H1 (cell line): ENCODE results near the gene PLA2G15. TPM values are rescaled to one million over a fixed set of nuclear protein-coding genes. Genes with fewer than 3 reads are reported as not detected.

Experiments used
- CTCF ChIA-PET: fragments of 300-600 bp; sonication (Branson Sonifier 250); formaldehyde crosslinking; loops from one replicate; lab custom pipeline; 2021; ENCODE audit not compliant: partially characterized antibody; lab: Charles Lee
- POLR2A ChIA-PET: fragments of 300-600 bp; sonication (Branson Sonifier 250); formaldehyde crosslinking; loops from one replicate; lab custom pipeline; 2021; ENCODE audit warnings: inconsistent platforms; ENCODE audit not compliant: partially characterized antibody; lab: Charles Lee
- DNase-seq, 2 experiments: peaks; one replicate each; pipeline versions ENCODE4 v3.0.0 to v3.0.0-alpha.2; 2010 to 2022; ENCODE audit warnings: low spot score in 2 of 2, low read depth in 1 of 2, mixed read lengths in 1 of 2
- FAIRE-seq: peaks from 2 replicates; lab custom pipeline; 2011; peaks lifted over from hg19 to GRCh38; lab: Jason Lieb, UNC
- H2AFZ ChIP-seq: 2 replicates; pipeline ENCODE4 v1.8.1; 2012; ENCODE audit warnings: low read length, inconsistent platforms
- H2AK5ac ChIP-seq: 2 replicates; pipeline ENCODE4 v1.6.1; 2013; ENCODE audit warnings: low read depth, low read length
- H2BK120ac ChIP-seq: replicated peaks from 2 replicates; pipeline ENCODE3; 2013; ENCODE audit warnings: low read depth, low read length, inconsistent platforms
- H2BK12ac ChIP-seq: 2 replicates; pipeline ENCODE4 v1.6.1; 2013; ENCODE audit warnings: low read depth, low read length
- H2BK15ac ChIP-seq: 2 replicates; pipeline ENCODE4 v1.6.1; 2013; ENCODE audit warnings: low read length
- H2BK20ac ChIP-seq: 2 replicates; pipeline ENCODE4 v1.6.1; 2013; ENCODE audit warnings: low read length
- H2BK5ac ChIP-seq: 2 replicates; pipeline ENCODE4 v1.6.1; 2013; ENCODE audit warnings: low read depth, low read length
- H3K14ac ChIP-seq: 2 replicates; pipeline ENCODE4 v1.6.1; 2013; ENCODE audit warnings: inconsistent platforms; ENCODE audit not compliant: insufficient read length
- H3K18ac ChIP-seq: 2 replicates; pipeline ENCODE4 v1.6.1; 2013; ENCODE audit warnings: low read length; ENCODE audit errors: extremely low read depth
- H3K23ac ChIP-seq: 2 replicates; pipeline ENCODE4 v1.6.1; 2013; ENCODE audit warnings: inconsistent platforms; ENCODE audit not compliant: insufficient read length
- H3K23me2 ChIP-seq: 2 replicates; pipeline ENCODE4 v1.6.1; 2013; ENCODE audit warnings: low read depth, low read length
- H3K27ac ChIP-seq: 2 replicates; pipeline ENCODE4 v1.6.1; 2011; ENCODE audit warnings: low read depth, low read length, inconsistent platforms
- H3K27me3 ChIP-seq, 4 experiments: replicated peaks in 1 of 4; 1 replicate in 1 of 4; 2 replicates in 3 of 4; pipeline versions ENCODE4 v1.6.1 to v1.8.1; 2011 to 2013; ENCODE audit warnings: low read length in 3 of 4, mild to moderate bottlenecking in 3 of 4, inconsistent platforms in 2 of 4, mixed read lengths in 2 of 4, moderate library complexity in 1 of 4; ENCODE audit not compliant: control insufficient read depth in 3 of 4, insufficient read depth in 3 of 4; ENCODE audit errors: extremely low read depth in 1 of 4
- H3K36me3 ChIP-seq, 4 experiments: 2 replicates each; pipeline versions ENCODE4 v1.6.1 to v1.8.1; 2011 to 2013; ENCODE audit warnings: mild to moderate bottlenecking in 4 of 4, low read length in 3 of 4, moderate library complexity in 2 of 4, control low read depth in 1 of 4, inconsistent platforms in 1 of 4; ENCODE audit not compliant: insufficient read depth in 4 of 4, control insufficient read depth in 2 of 4
- H3K4ac ChIP-seq: replicated peaks from 2 replicates; pipeline ENCODE3; 2013; ENCODE audit warnings: low read length, low read depth, mixed read lengths, inconsistent platforms; ENCODE audit not compliant: insufficient read length
- H3K4me1 ChIP-seq, 4 experiments: replicated peaks in 1 of 4; 1 replicate in 1 of 4; 2 replicates in 3 of 4; pipeline versions ENCODE4 v1.6.1 to v1.8.1; 2011 to 2013; ENCODE audit warnings: low read length in 3 of 4, inconsistent platforms in 2 of 4, mixed read lengths in 1 of 4; ENCODE audit not compliant: insufficient read depth in 4 of 4, control insufficient read depth in 3 of 4
- H3K4me2 ChIP-seq, 2 experiments: 2 replicates each; pipeline versions ENCODE4 v1.6.1 to v1.8.1; 2011 to 2013; ENCODE audit warnings: low read depth in 2 of 2, low read length in 2 of 2, control low read depth in 1 of 2, inconsistent platforms in 1 of 2, mild to moderate bottlenecking in 1 of 2; ENCODE audit not compliant: insufficient read depth in 1 of 2
- H3K4me3 ChIP-seq, 4 experiments: fragments of 200-600, 300-600 bp in 1 of 4; sonication (generic), shearing (Covaris generic), sonication (Bioruptor Twin) in 1 of 4; 2 replicates each; pipeline versions ENCODE4 v1.5.1 to v1.8.1; 2011 to 2016; ENCODE audit warnings: low read length in 4 of 4, low read depth in 3 of 4, control low read depth in 2 of 4, inconsistent platforms in 2 of 4, mild to moderate bottlenecking in 2 of 4, mixed read lengths in 1 of 4, moderate library complexity in 1 of 4; ENCODE audit not compliant: insufficient read depth in 2 of 4; ENCODE audit errors: extremely low read depth in 1 of 4
- H3K56ac ChIP-seq: replicated peaks from 2 replicates; pipeline ENCODE3; 2013; ENCODE audit warnings: low read depth, mild to moderate bottlenecking, mixed read lengths, low read length, inconsistent platforms; ENCODE audit not compliant: insufficient read length
- H3K79me1 ChIP-seq: 2 replicates; pipeline ENCODE4 v1.6.1; 2013; ENCODE audit warnings: low read depth, low read length, control low read depth
- H3K79me2 ChIP-seq, 2 experiments: 2 replicates each; pipeline versions ENCODE4 v1.6.1 to v1.8.1; 2012 to 2013; ENCODE audit warnings: low read length in 2 of 2, mild to moderate bottlenecking in 2 of 2, inconsistent platforms in 1 of 2; ENCODE audit not compliant: insufficient read depth in 2 of 2, control insufficient read depth in 1 of 2
- H3K9ac ChIP-seq, 4 experiments: replicated peaks in 1 of 4; 1 replicate in 1 of 4; 2 replicates in 3 of 4; pipeline versions ENCODE4 v1.6.1 to v1.8.1; 2011 to 2013; ENCODE audit warnings: low read depth in 3 of 4, low read length in 3 of 4, control low read depth in 2 of 4, mild to moderate bottlenecking in 2 of 4, moderate library complexity in 2 of 4, inconsistent platforms in 1 of 4; ENCODE audit errors: extremely low read depth in 1 of 4
- H3K9me3 ChIP-seq, 2 experiments: 2 replicates each; pipeline versions ENCODE4 v1.6.1 to v1.8.1; 2012 to 2013; ENCODE audit warnings: mild to moderate bottlenecking in 2 of 2, moderate library complexity in 2 of 2, control low read depth in 1 of 2, inconsistent platforms in 1 of 2, low read depth in 1 of 2, low read length in 1 of 2, mixed read lengths in 1 of 2; ENCODE audit not compliant: insufficient read depth in 2 of 2
- H4K20me1 ChIP-seq, 2 experiments: replicated peaks in 1 of 2; 2 replicates each; pipeline versions ENCODE3 to v1.8.1; 2011 to 2013; ENCODE audit warnings: inconsistent platforms in 2 of 2, low read length in 2 of 2, mild to moderate bottlenecking in 1 of 2; ENCODE audit not compliant: insufficient read depth in 2 of 2, control insufficient read depth in 1 of 2
- H4K5ac ChIP-seq: 2 replicates; pipeline ENCODE4 v1.6.1; 2013; ENCODE audit warnings: low read length, low read depth, mixed read lengths, inconsistent platforms; ENCODE audit not compliant: insufficient read length
- H4K8ac ChIP-seq: 2 replicates; pipeline ENCODE4 v1.8.0; 2013; ENCODE audit warnings: mild to moderate bottlenecking, moderate library complexity, low read length, inconsistent platforms; ENCODE audit not compliant: insufficient read depth; ENCODE audit errors: extremely low read depth
- H4K91ac ChIP-seq: replicated peaks from 2 replicates; pipeline ENCODE3; 2013; ENCODE audit warnings: low read length, mixed read lengths, inconsistent platforms; ENCODE audit not compliant: insufficient read length
- CBX8 ChIP-seq: fragments of 300-800, 300-1000 bp; sonication (generic); IDR thresholded peaks from 2 replicates; pipeline ENCODE4 v1.7.1; 2016; ENCODE audit warnings: low read depth, low read length, borderline replicate concordance
- CHD2 ChIP-seq: IDR thresholded peaks from 2 replicates; pipeline ENCODE4 v1.6.1; 2012; ENCODE audit warnings: low read length, improper control_type of control experiment
- JUN ChIP-seq: IDR thresholded peaks from 2 replicates; pipeline ENCODE4 v1.6.1; 2011; ENCODE audit warnings: low read depth, mild to moderate bottlenecking, improper control_type of control experiment, low read length
- POLR2AphosphoS5 ChIP-seq: IDR thresholded peaks from 2 replicates; pipeline ENCODE4 v1.6.1; 2011; ENCODE audit warnings: low read depth, low read length
- SP1 ChIP-seq: IDR thresholded peaks from 2 replicates; pipeline ENCODE4 v1.6.1; 2011; ENCODE audit warnings: low read depth, low read length
- WGBS, 2 experiments: shearing (Covaris generic) in 1 of 2; methylation state at CpG; one replicate each; pipeline versions ENCODE4 v1.1.6 to v1.1.7; 2013 to 2015; ENCODE audit warnings: low lambda C conversion rate in 2 of 2, mixed read lengths in 2 of 2, inconsistent platforms in 1 of 2, low coverage in 1 of 2, missing lambda C conversion rate in 1 of 2; ENCODE audit not compliant: insufficient replicate concordance in 2 of 2, insufficient coverage in 1 of 2, insufficient read length in 1 of 2; ENCODE audit errors: extremely low coverage in 1 of 2, missing lambda C conversion rate in 1 of 2; 5-methylcytosine and 5-hydroxymethylcytosine counted together
- polyA plus RNA-seq, 7 experiments: library from polyadenylated mRNA; depleted of rRNA in 3 of 7; stranded (reverse) in 5 of 7; unstranded in 2 of 7; fragments of >200 nt in 5 of 7; fragments of 200-250 nt in 2 of 7; gene quantifications; 1 replicate in 5 of 7; 2 replicates in 1 of 7; 4 replicates in 1 of 7; pipeline versions ENCODE4 v1.2.1 to v1.2.3, GENCODE V29; 2011 to 2013; ENCODE audit warnings: missing spikeins in 2 of 7, mixed read lengths in 2 of 7
- total RNA-seq: library from RNA; stranded (reverse); fragmentation: NEBNext Ultra II Directional; extraction: Animal tissue kit (Norgen Biotek cat#: 25700); gene quantifications from 2 replicates; pipeline ENCODE4 v1.2.1, GENCODE V29; 2021
- TF ChIP-seq, protein P1 (sequence below), 3 experiments: IDR thresholded peaks; 1 replicate in 2 of 3; 2 replicates in 1 of 3; pipeline versions ENCODE4 v1.5.1 to v1.6.1; 2011; ENCODE audit warnings: low read length in 3 of 3, mild to moderate bottlenecking in 3 of 3, inconsistent platforms in 2 of 3, low read depth in 1 of 3, moderate library complexity in 1 of 3; ENCODE audit not compliant: insufficient read depth in 1 of 3; ENCODE audit errors: control extremely low read depth in 1 of 3

The PLA2G15 gene
- total and polyA plus RNA-seq, 2 of the 8 experiments (the other 6 are each of a cell fraction or from before 2014, with no cell fraction given) = 11.2 to 12.0 TPM

GRCh38 chr16:68252383-68252782 lies 7.2 kb downstream of the PLA2G15 start:
- H2BK20ac ChIP-seq = no peak overlapping the region
- H4K8ac ChIP-seq = no peak overlapping the region
- CTCF ChIA-PET = interaction anchor here (0.6 to 6.2 kb wide), 10 partner anchors 9 to 103 kb away, joined by 3 to 108 read pairs (median 4); partner anchors contain the start of gene SLC7A6
- no peak overlapping the region for H3K4me3 ChIP-seq
- no peak overlapping the region for H3K4ac ChIP-seq
- H3K56ac ChIP-seq = no peak overlapping the region
- H3K18ac ChIP-seq = no peak overlapping the region
- H2BK15ac ChIP-seq = no peak overlapping the region
- no peak overlapping the region for H3K23ac ChIP-seq
- no peak overlapping the region for H3K9ac ChIP-seq
- no peak overlapping the region for H3K14ac ChIP-seq
- H2BK12ac ChIP-seq = no peak overlapping the region
- no peaks in the 10 kb centered on the region for H3K23me2 ChIP-seq
- H3K79me1 ChIP-seq = no peaks in the 10 kb centered on the region; the same call in 1 of the 2 replicates
- no peaks in the 10 kb centered on the region for H4K20me1 ChIP-seq
- no peaks in the 10 kb centered on the region for H3K36me3 ChIP-seq
- H4K91ac ChIP-seq = no peak overlapping the region
- no peak overlapping the region for H3K27ac ChIP-seq
- H3K4me2 ChIP-seq = no peak overlapping the region
- no peaks in the 10 kb centered on the region for H3K4me1 ChIP-seq
- H3K27me3 ChIP-seq = no peaks in the 10 kb centered on the region
- no peak for FAIRE-seq
- no peaks in the 10 kb centered on the region for H3K79me2 ChIP-seq
- TF ChIP-seq CHD2 (no peak), CBX8 (no peak), POLR2AphosphoS5 (no peak), JUN (no peak), SP1 (no peak)
- TF ChIP-seq, protein P1, sequence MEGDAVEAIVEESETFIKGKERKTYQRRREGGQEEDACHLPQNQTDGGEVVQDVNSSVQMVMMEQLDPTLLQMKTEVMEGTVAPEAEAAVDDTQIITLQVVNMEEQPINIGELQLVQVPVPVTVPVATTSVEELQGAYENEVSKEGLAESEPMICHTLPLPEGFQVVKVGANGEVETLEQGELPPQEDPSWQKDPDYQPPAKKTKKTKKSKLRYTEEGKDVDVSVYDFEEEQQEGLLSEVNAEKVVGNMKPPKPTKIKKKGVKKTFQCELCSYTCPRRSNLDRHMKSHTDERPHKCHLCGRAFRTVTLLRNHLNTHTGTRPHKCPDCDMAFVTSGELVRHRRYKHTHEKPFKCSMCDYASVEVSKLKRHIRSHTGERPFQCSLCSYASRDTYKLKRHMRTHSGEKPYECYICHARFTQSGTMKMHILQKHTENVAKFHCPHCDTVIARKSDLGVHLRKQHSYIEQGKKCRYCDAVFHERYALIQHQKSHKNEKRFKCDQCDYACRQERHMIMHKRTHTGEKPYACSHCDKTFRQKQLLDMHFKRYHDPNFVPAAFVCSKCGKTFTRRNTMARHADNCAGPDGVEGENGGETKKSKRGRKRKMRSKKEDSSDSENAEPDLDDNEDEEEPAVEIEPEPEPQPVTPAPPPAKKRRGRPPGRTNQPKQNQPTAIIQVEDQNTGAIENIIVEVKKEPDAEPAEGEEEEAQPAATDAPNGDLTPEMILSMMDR (IDR thresholded peaks at IDR 0.05; ENCODE audit: control extremely low read depth in 1 of 3, insufficient read depth in 1 of 3, low read depth in 1 of 3, low read length in 3 of 3) = no peak
- no peaks in the 10 kb centered on the region for H3K9me3 ChIP-seq
- H2AFZ ChIP-seq = no peak overlapping the region
- DNase-seq = no peak
- H4K5ac ChIP-seq = no peak overlapping the region
- H2BK120ac ChIP-seq = no peak overlapping the region
- POLR2A ChIA-PET = interaction anchor here (1.3 to 1.6 kb wide), 3 partner anchors 16 to 59 kb away, joined by 3 to 6 read pairs (median 4); partner anchors contain the start of genes ESRP2, PRMT7 and SLC7A6OS
- no peak overlapping the region for H2BK5ac ChIP-seq
- WGBS, 2 experiments = 95% methylated on average over 5 of the region's 5 CpGs; no CpG with 5 or more reads in 1 of the 2 experiments
- no peak overlapping the region for H2AK5ac ChIP-seq
